Measurements from ENCODE around the gene GNAS-AS1.

The GNAS-AS1 gene

DNA sequence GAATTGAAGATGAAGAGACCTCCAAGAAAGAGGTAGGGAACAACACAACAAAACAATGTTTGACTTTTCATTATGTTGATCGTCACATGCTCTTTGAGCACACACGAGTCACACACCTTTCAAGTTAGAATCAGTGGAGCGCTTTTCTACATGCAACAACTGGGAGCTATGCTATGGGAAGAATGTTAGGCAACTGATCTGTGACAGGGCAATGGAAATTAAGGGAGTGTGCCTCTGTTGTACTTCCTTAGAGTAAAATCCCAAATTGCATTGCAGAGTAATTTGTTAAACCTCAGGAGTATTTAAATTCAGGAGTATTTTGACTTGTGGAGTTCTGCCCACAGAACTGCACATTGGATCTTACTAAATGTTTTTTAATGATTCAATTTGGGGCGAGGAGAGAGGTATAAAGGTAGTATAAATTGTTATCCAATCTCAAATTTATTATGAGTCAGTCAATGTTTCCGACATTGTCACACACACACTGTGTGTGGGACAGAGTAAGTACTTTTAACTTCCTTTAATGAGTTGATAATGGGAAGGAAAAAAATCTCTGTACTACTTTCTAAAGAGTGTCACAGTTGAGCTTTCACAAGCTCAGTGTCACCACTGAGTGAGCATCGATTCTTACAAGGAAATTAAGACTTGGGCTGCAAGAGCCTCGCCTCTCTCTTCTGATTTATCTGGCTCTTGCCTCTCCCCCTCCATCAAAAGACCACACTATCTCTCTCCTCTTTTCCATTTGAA, 12.5 kb upstream of the GNAS-AS1 start:
- peak overlapping the region; percentile 77 for H3K27ac Mint-ChIP-seq
- H3K36me3 Mint-ChIP-seq (ENCODE audit: low read depth): no peaks in the 10 kb centered on the region
- peaks cover 30% of the 10 kb centered on the region for H3K27me3 Mint-ChIP-seq (ENCODE audit: low read depth, poor library complexity)
- H3K4me1 Mint-ChIP-seq: peaks cover 66% of the 10 kb centered on the region
- TF ChIP-seq, protein P1, sequence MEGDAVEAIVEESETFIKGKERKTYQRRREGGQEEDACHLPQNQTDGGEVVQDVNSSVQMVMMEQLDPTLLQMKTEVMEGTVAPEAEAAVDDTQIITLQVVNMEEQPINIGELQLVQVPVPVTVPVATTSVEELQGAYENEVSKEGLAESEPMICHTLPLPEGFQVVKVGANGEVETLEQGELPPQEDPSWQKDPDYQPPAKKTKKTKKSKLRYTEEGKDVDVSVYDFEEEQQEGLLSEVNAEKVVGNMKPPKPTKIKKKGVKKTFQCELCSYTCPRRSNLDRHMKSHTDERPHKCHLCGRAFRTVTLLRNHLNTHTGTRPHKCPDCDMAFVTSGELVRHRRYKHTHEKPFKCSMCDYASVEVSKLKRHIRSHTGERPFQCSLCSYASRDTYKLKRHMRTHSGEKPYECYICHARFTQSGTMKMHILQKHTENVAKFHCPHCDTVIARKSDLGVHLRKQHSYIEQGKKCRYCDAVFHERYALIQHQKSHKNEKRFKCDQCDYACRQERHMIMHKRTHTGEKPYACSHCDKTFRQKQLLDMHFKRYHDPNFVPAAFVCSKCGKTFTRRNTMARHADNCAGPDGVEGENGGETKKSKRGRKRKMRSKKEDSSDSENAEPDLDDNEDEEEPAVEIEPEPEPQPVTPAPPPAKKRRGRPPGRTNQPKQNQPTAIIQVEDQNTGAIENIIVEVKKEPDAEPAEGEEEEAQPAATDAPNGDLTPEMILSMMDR (IDR thresholded peaks at IDR 0.05): no peak
- H3K4me3 Mint-ChIP-seq: no peak overlapping the region
- no peaks in the 10 kb centered on the region for H3K9me3 Mint-ChIP-seq
- DNase-seq: no peak

DNA sequence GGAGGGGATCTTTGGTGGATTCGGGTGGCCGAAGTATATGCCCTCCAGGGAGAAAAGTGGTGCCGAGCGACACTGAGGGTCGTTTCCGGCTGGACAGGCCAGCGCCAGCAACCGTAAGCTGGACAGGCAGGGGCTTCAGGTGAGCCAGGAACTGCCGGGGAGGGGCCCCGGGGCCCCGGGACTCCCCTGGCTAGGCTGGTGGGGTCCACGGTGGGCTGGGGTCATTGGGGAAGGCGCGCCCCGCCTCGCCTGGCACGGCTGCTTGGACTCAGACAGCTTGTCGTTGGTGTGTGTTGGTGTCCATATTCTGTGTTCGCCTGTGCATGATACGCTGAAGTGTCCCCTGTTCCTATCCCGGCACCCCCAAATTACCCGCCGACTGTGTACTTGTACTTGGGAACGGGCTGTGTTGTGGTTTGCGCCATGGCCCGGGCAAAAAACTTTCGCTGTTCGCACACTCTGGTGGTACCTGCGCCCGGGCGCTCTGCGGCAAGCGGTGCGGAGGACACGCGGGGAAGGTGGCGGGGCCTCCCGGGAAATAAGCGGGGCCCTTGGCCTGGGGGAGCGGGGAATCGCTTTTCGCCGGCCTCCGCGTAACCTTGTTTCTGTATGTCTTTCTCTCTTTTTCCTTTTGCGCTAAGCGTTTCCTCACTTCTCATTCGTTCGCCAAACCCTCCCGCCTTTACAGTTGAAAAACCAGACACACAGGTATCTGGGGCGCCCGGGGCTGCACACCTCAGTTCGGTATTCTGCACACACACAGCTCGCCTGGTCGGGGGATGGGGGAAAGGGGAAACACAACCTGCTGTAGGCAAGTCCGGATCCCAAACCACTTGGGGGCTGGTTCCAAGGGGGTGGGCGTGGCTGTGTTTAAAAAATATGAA, 5.0 kb upstream of the GNAS-AS1 start:
- peaks cover 20% of the 10 kb centered on the region for H3K9me3 Mint-ChIP-seq
- peaks cover 95% of the 10 kb centered on the region for H3K27me3 Mint-ChIP-seq (ENCODE audit: low read depth, poor library complexity)
- no peak for DNase-seq
- TF ChIP-seq, protein P1 (IDR thresholded peaks at IDR 0.05): no peak
- H3K4me3 Mint-ChIP-seq: peak overlapping the region; percentile 62
- H3K4me1 Mint-ChIP-seq: peaks cover 27% of the 10 kb centered on the region
- H3K36me3 Mint-ChIP-seq (ENCODE audit: low read depth): no peaks in the 10 kb centered on the region
- no peak overlapping the region for H3K27ac Mint-ChIP-seq

DNA sequence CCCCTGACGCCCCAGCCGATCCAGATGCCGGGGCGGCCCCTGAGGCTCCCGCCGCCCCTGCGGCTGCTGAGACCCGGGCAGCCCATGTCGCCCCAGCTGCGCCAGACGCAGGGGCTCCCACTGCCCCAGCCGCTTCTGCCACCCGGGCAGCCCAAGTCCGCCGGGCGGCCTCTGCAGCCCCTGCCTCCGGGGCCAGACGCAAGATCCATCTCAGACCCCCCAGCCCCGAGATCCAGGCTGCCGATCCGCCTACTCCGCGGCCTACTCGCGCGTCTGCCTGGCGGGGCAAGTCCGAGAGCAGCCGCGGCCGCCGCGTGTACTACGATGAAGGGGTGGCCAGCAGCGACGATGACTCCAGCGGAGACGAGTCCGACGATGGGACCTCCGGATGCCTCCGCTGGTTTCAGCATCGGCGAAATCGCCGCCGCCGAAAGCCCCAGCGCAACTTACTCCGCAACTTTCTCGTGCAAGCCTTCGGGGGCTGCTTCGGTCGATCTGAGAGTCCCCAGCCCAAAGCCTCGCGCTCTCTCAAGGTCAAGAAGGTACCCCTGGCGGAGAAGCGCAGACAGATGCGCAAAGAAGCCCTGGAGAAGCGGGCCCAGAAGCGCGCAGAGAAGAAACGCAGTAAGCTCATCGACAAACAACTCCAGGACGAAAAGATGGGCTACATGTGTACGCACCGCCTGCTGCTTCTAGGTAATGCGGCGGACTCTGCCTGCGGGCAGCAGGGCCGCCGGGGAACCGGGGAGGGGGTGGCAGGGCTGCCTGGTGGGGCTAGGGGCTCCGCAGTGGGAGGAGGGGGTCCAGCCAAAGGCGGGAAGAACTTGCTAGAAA, 4.2 kb upstream of the GNAS-AS1 start:
- TF ChIP-seq, protein P1 (IDR thresholded peaks at IDR 0.05): no peak
- Mint-ChIP-seq H3K4me1 (peaks cover 24% of the 10 kb centered on the region), H3K27me3 (ENCODE audit: low read depth, poor library complexity) (peaks cover 88% of the 10 kb centered on the region), H3K36me3 (ENCODE audit: low read depth) (no peaks in the 10 kb centered on the region), H3K9me3 (peaks cover 20% of the 10 kb centered on the region), H3K4me3 (peak overlapping the region; percentile 62), H3K27ac (no peak overlapping the region)
- DNase-seq: peak; percentile 42

DNA sequence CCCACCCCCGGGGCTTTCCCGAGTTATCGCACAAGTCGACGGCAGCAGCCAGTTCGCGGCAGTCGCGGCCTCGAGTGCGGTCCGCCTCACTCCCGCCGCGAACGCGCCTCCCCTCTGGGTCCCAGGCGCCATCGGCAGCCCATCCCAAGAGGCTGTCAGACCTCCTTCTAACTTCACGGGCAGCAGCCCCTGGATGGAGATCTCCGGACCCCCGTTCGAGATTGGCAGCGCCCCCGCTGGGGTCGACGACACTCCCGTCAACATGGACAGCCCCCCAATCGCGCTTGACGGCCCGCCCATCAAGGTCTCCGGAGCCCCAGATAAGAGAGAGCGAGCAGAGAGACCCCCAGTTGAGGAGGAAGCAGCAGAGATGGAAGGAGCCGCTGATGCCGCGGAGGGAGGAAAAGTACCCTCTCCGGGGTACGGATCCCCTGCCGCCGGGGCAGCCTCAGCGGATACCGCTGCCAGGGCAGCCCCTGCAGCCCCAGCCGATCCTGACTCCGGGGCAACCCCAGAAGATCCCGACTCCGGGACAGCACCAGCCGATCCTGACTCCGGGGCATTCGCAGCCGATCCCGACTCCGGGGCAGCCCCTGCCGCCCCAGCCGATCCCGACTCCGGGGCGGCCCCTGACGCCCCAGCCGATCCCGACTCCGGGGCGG, 3.4 kb upstream of the GNAS-AS1 start:
- Mint-ChIP-seq H3K4me3 (peak overlapping the region; percentile 78), H3K27me3 (ENCODE audit: low read depth, poor library complexity) (peaks cover 87% of the 10 kb centered on the region), H3K36me3 (ENCODE audit: low read depth) (no peaks in the 10 kb centered on the region), H3K4me1 (peaks cover 32% of the 10 kb centered on the region), H3K9me3 (peaks cover 20% of the 10 kb centered on the region), H3K27ac (no peak overlapping the region)
- DNase-seq: peak; percentile 23
- TF ChIP-seq, protein P1 (IDR thresholded peaks at IDR 0.05): no peak

DNA sequence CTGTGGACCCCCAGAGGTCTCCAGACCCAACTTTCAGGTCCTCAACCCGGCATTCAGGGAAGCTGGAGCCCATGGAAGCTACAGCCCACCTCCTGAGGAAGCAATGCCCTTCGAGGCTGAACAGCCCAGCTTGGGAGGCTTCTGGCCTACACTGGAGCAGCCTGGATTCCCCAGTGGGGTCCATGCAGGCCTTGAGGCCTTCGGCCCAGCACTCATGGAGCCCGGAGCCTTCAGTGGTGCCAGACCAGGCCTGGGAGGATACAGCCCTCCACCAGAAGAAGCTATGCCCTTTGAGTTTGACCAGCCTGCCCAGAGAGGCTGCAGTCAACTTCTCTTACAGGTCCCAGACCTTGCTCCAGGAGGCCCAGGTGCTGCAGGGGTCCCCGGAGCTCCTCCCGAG, 2.8 kb upstream of the GNAS-AS1 start:
- Mint-ChIP-seq H3K4me1 (peaks cover 38% of the 10 kb centered on the region), H3K27me3 (ENCODE audit: low read depth, poor library complexity) (peaks cover 80% of the 10 kb centered on the region), H3K27ac (no peak overlapping the region), H3K36me3 (ENCODE audit: low read depth) (no peaks in the 10 kb centered on the region), H3K4me3 (no peak overlapping the region), H3K9me3 (peaks cover 20% of the 10 kb centered on the region)
- DNase-seq: no peak
- TF ChIP-seq, protein P1 (IDR thresholded peaks at IDR 0.05): no peak
